Fibroblast of pulmonary artery (primary cell): ENCODE measurements around the gene FBXO48.

ENCODE experiments used
- DNase-seq: peaks from one replicate; pipeline ENCODE4 v3.0.0-alpha.2; 2010; ENCODE audit warnings: low read depth
- H3K4me3 ChIP-seq: replicated peaks from 2 replicates; pipeline ENCODE4 v1.5.1; 2011; ENCODE audit warnings: low read depth, mild to moderate bottlenecking, control low read depth, low read length, moderate library complexity
- TF ChIP-seq, protein P1 (sequence below): IDR thresholded peaks from 2 replicates; pipeline ENCODE4 v1.5.1; 2011; ENCODE audit warnings: mild to moderate bottlenecking, control low read depth, low read length, inconsistent platforms; ENCODE audit errors: missing control alignments

FBXO48 gene

DNA sequence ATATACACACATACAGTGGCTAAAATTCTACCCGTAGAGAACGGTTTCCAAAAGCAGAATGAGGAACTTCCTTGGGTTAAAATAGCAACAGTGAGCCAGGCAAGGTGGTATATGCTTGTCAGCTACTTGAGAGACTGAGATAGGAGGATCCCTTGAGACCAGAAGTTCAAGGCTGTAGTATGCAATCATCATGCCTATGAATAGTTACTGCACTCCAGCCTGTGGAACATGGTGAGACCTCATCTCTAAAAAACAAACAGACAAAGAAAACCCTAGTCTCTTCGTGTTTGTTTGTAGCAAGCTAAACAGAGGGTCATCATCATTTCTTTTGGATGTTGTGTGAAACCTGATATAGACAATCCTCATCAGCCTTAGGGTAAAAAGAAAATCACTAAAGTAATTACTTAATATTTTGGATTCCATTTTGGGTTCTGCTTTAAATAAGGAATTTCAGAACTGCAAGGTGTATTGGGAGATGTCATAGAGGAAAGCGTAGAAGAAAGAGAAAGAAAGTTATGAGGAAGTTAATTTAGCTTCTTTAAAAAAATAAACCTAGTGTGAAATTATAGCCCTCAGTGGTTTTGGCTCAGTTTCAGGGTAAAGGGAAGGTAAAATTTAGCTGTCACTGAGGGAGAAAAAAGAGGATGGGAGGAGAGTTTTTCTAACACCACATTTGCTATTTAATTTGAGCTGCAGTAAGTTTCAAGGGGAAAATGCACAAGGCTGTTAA is 55.5 kb downstream of the FBXO48 start:
- H3K4me3 ChIP-seq: no peak overlapping the region
- TF ChIP-seq, protein P1, sequence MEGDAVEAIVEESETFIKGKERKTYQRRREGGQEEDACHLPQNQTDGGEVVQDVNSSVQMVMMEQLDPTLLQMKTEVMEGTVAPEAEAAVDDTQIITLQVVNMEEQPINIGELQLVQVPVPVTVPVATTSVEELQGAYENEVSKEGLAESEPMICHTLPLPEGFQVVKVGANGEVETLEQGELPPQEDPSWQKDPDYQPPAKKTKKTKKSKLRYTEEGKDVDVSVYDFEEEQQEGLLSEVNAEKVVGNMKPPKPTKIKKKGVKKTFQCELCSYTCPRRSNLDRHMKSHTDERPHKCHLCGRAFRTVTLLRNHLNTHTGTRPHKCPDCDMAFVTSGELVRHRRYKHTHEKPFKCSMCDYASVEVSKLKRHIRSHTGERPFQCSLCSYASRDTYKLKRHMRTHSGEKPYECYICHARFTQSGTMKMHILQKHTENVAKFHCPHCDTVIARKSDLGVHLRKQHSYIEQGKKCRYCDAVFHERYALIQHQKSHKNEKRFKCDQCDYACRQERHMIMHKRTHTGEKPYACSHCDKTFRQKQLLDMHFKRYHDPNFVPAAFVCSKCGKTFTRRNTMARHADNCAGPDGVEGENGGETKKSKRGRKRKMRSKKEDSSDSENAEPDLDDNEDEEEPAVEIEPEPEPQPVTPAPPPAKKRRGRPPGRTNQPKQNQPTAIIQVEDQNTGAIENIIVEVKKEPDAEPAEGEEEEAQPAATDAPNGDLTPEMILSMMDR: no peak
- DNase-seq: no peak
